HL-60 (cell line): ENCODE data around the gene TMEM59.

Source experiments
- DNase-seq, 2 experiments: peaks; one replicate each; pipeline ENCODE4 v3.0.0-alpha.2; 2010 to 2020; ENCODE audit warnings: low read depth in 1 of 2, low spot score in 1 of 2
- H3K27ac ChIP-seq: fragments of 250-450 bp; sonication (Bioruptor Pico); replicated peaks from 2 replicates; pipeline ENCODE4 v1.5.1; 2020; ENCODE audit warnings: mild to moderate bottlenecking, moderate library complexity
- H3K27me3 ChIP-seq: fragments of 250-450 bp; sonication (Bioruptor Pico); 2 replicates; pipeline ENCODE4 v1.5.1; 2021; ENCODE audit warnings: mild to moderate bottlenecking, moderate library complexity; ENCODE audit not compliant: insufficient read depth, poor library complexity, severe bottlenecking
- H3K4me3 ChIP-seq: replicated peaks from 2 replicates; pipeline ENCODE4 v1.5.1; 2011; ENCODE audit warnings: mild to moderate bottlenecking, control low read depth, low read length; ENCODE audit not compliant: insufficient read depth
- GABPA ChIP-seq: IDR thresholded peaks from 2 replicates; pipeline ENCODE4 v1.6.1; 2012; ENCODE audit warnings: low read depth
- POLR2AphosphoS5 ChIP-seq: IDR thresholded peaks from 2 replicates; pipeline ENCODE4 v1.6.1; 2012; ENCODE audit warnings: low read depth
- SPI1 ChIP-seq: IDR thresholded peaks from 2 replicates; pipeline ENCODE4 v1.6.1; 2012; ENCODE audit warnings: low read depth, mild to moderate bottlenecking, borderline replicate concordance
- TF ChIP-seq, protein P1 (sequence below): IDR thresholded peaks from 2 replicates; pipeline ENCODE4 v1.6.1; 2012; ENCODE audit warnings: low read depth; ENCODE audit not compliant: insufficient replicate concordance
- TF ChIP-seq, protein P2 (sequence below): IDR thresholded peaks from one replicate; pipeline ENCODE4 v1.5.1; 2011; ENCODE audit warnings: low read length, control low read depth, inconsistent platforms; ENCODE audit not compliant: insufficient read depth

The TMEM59 gene

DNA sequence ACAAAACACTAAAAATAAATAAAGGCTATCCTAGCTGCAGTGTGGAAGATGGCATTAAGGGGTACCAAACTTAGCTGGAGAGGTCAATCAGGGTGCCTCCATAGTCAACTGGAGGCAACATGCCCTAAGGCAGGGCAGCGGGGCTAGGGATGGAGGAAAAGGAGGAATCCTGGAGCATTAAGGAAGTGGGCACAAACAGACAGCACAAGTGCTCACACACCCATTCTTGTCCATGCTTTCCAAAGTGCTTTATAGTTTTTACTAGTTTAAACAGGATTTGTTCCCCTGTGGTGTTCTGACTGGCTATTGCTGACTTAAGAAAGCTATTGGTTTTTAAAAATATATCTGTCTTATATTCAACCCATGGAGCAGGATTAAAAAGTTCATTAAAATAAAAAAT lies 33.8 kb upstream of the TMEM59 start:
- no peak for TF ChIP-seq GABPA
- TF ChIP-seq POLR2AphosphoS5 = no peak
- TF ChIP-seq, protein P1, sequence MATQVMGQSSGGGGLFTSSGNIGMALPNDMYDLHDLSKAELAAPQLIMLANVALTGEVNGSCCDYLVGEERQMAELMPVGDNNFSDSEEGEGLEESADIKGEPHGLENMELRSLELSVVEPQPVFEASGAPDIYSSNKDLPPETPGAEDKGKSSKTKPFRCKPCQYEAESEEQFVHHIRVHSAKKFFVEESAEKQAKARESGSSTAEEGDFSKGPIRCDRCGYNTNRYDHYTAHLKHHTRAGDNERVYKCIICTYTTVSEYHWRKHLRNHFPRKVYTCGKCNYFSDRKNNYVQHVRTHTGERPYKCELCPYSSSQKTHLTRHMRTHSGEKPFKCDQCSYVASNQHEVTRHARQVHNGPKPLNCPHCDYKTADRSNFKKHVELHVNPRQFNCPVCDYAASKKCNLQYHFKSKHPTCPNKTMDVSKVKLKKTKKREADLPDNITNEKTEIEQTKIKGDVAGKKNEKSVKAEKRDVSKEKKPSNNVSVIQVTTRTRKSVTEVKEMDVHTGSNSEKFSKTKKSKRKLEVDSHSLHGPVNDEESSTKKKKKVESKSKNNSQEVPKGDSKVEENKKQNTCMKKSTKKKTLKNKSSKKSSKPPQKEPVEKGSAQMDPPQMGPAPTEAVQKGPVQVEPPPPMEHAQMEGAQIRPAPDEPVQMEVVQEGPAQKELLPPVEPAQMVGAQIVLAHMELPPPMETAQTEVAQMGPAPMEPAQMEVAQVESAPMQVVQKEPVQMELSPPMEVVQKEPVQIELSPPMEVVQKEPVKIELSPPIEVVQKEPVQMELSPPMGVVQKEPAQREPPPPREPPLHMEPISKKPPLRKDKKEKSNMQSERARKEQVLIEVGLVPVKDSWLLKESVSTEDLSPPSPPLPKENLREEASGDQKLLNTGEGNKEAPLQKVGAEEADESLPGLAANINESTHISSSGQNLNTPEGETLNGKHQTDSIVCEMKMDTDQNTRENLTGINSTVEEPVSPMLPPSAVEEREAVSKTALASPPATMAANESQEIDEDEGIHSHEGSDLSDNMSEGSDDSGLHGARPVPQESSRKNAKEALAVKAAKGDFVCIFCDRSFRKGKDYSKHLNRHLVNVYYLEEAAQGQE = no peak
- no peak for TF ChIP-seq SPI1
- TF ChIP-seq, protein P2, sequence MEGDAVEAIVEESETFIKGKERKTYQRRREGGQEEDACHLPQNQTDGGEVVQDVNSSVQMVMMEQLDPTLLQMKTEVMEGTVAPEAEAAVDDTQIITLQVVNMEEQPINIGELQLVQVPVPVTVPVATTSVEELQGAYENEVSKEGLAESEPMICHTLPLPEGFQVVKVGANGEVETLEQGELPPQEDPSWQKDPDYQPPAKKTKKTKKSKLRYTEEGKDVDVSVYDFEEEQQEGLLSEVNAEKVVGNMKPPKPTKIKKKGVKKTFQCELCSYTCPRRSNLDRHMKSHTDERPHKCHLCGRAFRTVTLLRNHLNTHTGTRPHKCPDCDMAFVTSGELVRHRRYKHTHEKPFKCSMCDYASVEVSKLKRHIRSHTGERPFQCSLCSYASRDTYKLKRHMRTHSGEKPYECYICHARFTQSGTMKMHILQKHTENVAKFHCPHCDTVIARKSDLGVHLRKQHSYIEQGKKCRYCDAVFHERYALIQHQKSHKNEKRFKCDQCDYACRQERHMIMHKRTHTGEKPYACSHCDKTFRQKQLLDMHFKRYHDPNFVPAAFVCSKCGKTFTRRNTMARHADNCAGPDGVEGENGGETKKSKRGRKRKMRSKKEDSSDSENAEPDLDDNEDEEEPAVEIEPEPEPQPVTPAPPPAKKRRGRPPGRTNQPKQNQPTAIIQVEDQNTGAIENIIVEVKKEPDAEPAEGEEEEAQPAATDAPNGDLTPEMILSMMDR = no peak
- H3K27ac ChIP-seq = no peak overlapping the region
- no peak overlapping the region for H3K4me3 ChIP-seq
- no peak for DNase-seq
- H3K27me3 ChIP-seq = no peaks in the 10 kb centered on the region

DNA sequence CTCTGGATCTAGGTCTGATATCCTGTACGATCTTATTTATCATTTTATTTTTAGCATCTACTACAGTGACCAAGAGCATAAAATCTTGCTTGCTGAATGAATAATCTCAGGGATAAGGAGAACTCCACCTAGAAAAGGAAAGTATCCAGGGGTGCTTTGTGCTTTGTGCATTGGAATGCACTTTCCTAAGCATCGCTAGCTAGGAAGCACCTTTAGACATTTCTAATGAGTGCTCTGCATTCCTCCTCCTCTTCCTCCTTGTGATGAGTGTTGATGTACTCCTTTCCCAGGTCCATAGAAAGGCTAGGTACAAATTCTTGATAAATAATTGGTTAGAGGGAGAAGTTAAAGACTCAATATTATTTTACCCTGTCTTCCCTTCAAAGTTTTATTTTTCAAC lies 31.8 kb upstream of the TMEM59 start:
- Histone ChIP-seq H3K27ac (no peak overlapping the region), H3K27me3 (no peaks in the 10 kb centered on the region), H3K4me3 (no peak overlapping the region)
- no peak for DNase-seq
- TF ChIP-seq, protein P2 = no peak
- TF ChIP-seq SPI1 (no peak), GABPA (no peak), POLR2AphosphoS5 (no peak)
- TF ChIP-seq, protein P1 = no peak

DNA sequence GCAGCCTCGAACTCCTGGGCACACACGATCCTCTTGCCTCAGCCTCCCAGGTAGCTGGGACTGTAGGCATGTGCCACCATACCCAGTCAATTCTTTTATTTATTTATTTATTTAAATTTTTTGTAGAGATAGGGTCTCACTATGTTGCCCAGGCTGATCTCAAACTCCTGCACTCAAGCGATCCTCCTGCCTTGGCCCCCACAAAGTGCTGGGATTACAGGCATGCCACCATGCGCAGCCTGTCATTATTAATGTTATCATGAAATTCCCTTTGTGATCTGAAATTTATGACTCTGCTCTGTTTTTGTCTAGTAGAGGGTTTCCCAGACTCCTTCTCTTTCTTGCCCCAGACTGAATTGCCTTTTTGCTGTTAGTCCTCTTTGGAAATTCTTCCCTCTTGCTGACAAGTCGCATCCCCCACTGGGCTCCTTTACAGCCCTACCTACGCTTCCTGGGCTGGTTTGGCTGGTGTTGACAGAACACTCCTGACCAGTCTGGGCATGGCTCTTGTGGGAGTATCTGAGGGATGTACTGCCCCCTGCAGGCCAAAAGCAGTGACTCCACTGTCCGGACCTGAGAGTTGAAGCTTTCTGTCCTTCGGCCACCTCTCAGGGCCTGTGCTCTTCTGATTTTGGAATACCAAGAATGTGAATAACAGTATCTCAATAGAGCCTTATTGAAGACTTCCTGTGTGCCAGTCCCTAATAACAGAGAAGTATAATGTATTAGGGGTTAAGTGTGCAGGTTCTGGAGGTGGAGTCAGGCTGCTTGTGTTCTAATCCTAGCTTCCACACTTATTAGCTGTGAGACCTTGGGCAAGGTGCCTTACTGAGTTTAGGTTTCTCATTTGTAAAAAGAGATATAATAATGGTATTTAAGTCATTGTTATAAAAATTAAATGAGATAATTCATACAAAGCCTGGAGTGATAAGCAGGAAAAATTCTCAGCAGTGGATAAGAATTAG lies 28.6 kb upstream of the TMEM59 start:
- Histone ChIP-seq H3K27me3 (no peaks in the 10 kb centered on the region), H3K27ac (no peak overlapping the region), H3K4me3 (no peak overlapping the region)
- DNase-seq = peak; percentile 40 to 67
- TF ChIP-seq POLR2AphosphoS5 = no peak
- TF ChIP-seq, protein P2 = peak; percentile 83
